ENCODE results near the gene SLC6A20.

SLC6A20 gene

GRCh38 chr3:45795882-45796765 lies at the start of gene SLC6A20:
Gene SLC6A20 (minus strand): TSS chr3:45796536. CDS start chr3:45796419, 117 bp downstream.
- no peak for DNase-seq

GRCh38 chr3:45844616-45845015 lies 48.3 kb upstream of the SLC6A20 start:
- no peak for DNase-seq

GRCh38 chr3:45842851-45843625 lies 46.7 kb upstream of the SLC6A20 start:
- no peak for DNase-seq

GRCh38 chr3:45841757-45842491 lies 45.6 kb upstream of the SLC6A20 start, which contains the start of gene LZTFL1:
Gene LZTFL1 (minus strand): TSS chr3:45842119. CDS start chr3:45841991, 128 bp downstream.
- DNase-seq: peak; percentile 97

- DNase-seq: peak; percentile 5
These were observed 45.1 kb upstream of the SLC6A20 start for GRCh38 chr3:45841420-45841756.

GRCh38 chr3:45838466-45838865 lies 42.1 kb upstream of the SLC6A20 start:
- no peak for DNase-seq

GRCh38 chr3:45832699-45833098 lies 36.4 kb upstream of the SLC6A20 start:
- DNase-seq: no peak

GRCh38 chr3:45830121-45830520 lies 33.8 kb upstream of the SLC6A20 start:
- no peak for DNase-seq

GRCh38 chr3:45826908-45827307 lies 30.6 kb upstream of the SLC6A20 start:
- DNase-seq: no peak

- no peak for DNase-seq
These were observed 30.0 kb upstream of the SLC6A20 start for GRCh38 chr3:45826321-45826720.

- no peak for DNase-seq
These were observed 24.8 kb upstream of the SLC6A20 start for GRCh38 chr3:45821127-45821526.

- DNase-seq: no peak
These were observed 23.2 kb upstream of the SLC6A20 start for GRCh38 chr3:45819543-45819942.

- peak; percentile 94 for DNase-seq
These were observed 21.6 kb upstream of the SLC6A20 start for GRCh38 chr3:45817831-45818522.

GRCh38 chr3:45816544-45816943 lies 20.2 kb upstream of the SLC6A20 start:
- peak; percentile 12 for DNase-seq

- DNase-seq: no peak
These were observed 18.0 kb upstream of the SLC6A20 start for GRCh38 chr3:45814322-45814721.

GRCh38 chr3:45807681-45808540 lies 11.6 kb upstream of the SLC6A20 start:
- no peak for DNase-seq

GRCh38 chr3:45807133-45807532 lies 10.8 kb upstream of the SLC6A20 start:
- DNase-seq: no peak

- no peak for DNase-seq
These were observed 9.7 kb upstream of the SLC6A20 start for GRCh38 chr3:45806072-45806471.

- DNase-seq: no peak
These were observed 7.1 kb upstream of the SLC6A20 start for GRCh38 chr3:45803252-45803935.

GRCh38 chr3:45802146-45802545 lies 5.8 kb upstream of the SLC6A20 start:
- no peak for DNase-seq

GRCh38 chr3:45800611-45801010 lies 4.3 kb upstream of the SLC6A20 start:
- no peak for DNase-seq

Data from fibroblast of skin of right quadriceps (primary cell).